ENCODE results near the gene F8. TPM values are rescaled to one million over a fixed set of nuclear protein-coding genes. Genes with fewer than 3 reads are reported as not detected.

The F8 gene
- total and polyA plus RNA-seq, 10 of the 15 experiments (the other 5 are each of a cell fraction or from before 2014, with no cell fraction given): 3.0 to 8.1 (median 5.1) TPM

DNA sequence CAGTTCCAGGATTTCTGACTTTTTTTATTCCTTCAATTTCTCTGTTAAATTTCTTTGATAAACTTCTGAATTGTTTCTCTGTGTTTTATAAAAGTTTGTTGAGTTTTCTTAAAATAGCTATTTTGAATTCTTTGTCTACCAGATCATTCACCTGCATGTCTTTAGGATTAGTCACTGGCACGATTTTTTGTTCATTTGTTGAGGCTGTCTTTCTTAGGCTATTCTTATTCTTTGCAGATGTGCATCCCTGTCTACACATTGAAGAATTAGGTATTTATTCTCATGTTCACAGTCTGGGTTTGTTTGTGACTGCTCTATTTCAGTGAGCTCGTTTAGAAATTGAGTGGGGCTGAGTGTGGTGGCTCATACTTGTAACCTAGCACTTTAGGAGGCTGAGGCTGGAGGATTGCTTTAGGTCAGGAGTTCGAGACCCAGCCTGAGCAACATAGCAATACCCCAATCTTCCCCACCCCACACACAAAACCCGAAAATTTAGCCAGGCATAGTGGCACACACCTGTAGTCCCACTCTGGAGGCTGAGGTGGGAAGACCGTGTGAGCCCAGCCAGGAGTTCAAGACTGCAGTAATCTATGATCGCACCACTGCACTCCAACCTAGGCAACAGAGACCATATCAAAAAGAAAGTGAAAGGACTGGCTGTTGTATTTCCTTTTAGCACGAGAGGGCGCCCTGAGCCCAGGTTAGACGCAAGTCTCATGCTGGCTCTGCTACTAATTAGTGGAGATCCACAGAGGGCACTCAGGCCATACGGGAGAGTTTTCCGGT lies 42.0 kb downstream of the F8 start (continued):
- TF ChIP-seq ZNF274 (IDR thresholded peaks at IDR 0.05; ENCODE audit: insufficient read depth, insufficient read length) (no peak), TARDBP (IDR thresholded peaks at IDR 0.05; ENCODE audit: borderline replicate concordance) (no peak), TAF1 (IDR thresholded peaks at IDR 0.05; ENCODE audit: borderline replicate concordance, low read depth, low read length) (no peak), RFX5 (IDR thresholded peaks at IDR 0.05; ENCODE audit: low read depth, low read length) (no peak), CREB1 (IDR thresholded peaks at IDR 0.05; ENCODE audit: low read depth) (no peak), ZNF217 (IDR thresholded peaks at IDR 0.05) (peak; percentile 32; the same call in 1 of the 2 replicates), NFYB (IDR thresholded peaks at IDR 0.05; ENCODE audit: insufficient read depth, low read depth, low read length) (no peak), PML (IDR thresholded peaks at IDR 0.05; ENCODE audit: low read length) (no peak), NR2F1 (conservative IDR thresholded peaks at IDR 0.05) (peak; percentile 42; the same call in 1 of the 2 replicates), FOS (IDR thresholded peaks at IDR 0.05; ENCODE audit: borderline replicate concordance, extremely low read depth, insufficient read length) (no peak), HDGF (IDR thresholded peaks at IDR 0.05) (no peak), POLR2A (IDR thresholded peaks at IDR 0.05; ENCODE audit: low read depth, low read length) (no peak), CREM (IDR thresholded peaks at IDR 0.05; ENCODE audit: low read depth) (no peak), MTA3 (IDR thresholded peaks at IDR 0.05; ENCODE audit: borderline replicate concordance, low read length) (no peak), POLR2AphosphoS2 (IDR thresholded peaks at IDR 0.05; ENCODE audit: low read depth, low read length) (no peak), ZBED1 (IDR thresholded peaks at IDR 0.05; ENCODE audit: borderline replicate concordance) (no peak), PAX5 (IDR thresholded peaks at IDR 0.05; ENCODE audit: borderline replicate concordance, low read depth, low read length) (no peak), LARP7 (IDR thresholded peaks at IDR 0.05) (no peak)
- TF ChIP-seq, protein P1, sequence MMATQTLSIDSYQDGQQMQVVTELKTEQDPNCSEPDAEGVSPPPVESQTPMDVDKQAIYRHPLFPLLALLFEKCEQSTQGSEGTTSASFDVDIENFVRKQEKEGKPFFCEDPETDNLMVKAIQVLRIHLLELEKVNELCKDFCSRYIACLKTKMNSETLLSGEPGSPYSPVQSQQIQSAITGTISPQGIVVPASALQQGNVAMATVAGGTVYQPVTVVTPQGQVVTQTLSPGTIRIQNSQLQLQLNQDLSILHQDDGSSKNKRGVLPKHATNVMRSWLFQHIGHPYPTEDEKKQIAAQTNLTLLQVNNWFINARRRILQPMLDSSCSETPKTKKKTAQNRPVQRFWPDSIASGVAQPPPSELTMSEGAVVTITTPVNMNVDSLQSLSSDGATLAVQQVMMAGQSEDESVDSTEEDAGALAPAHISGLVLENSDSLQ (IDR thresholded peaks at IDR 0.05): no peak
- TF ChIP-seq, protein P2, sequence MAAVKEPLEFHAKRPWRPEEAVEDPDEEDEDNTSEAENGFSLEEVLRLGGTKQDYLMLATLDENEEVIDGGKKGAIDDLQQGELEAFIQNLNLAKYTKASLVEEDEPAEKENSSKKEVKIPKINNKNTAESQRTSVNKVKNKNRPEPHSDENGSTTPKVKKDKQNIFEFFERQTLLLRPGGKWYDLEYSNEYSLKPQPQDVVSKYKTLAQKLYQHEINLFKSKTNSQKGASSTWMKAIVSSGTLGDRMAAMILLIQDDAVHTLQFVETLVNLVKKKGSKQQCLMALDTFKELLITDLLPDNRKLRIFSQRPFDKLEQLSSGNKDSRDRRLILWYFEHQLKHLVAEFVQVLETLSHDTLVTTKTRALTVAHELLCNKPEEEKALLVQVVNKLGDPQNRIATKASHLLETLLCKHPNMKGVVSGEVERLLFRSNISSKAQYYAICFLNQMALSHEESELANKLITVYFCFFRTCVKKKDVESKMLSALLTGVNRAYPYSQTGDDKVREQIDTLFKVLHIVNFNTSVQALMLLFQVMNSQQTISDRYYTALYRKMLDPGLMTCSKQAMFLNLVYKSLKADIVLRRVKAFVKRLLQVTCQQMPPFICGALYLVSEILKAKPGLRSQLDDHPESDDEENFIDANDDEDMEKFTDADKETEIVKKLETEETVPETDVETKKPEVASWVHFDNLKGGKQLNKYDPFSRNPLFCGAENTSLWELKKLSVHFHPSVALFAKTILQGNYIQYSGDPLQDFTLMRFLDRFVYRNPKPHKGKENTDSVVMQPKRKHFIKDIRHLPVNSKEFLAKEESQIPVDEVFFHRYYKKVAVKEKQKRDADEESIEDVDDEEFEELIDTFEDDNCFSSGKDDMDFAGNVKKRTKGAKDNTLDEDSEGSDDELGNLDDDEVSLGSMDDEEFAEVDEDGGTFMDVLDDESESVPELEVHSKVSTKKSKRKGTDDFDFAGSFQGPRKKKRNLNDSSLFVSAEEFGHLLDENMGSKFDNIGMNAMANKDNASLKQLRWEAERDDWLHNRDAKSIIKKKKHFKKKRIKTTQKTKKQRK (IDR thresholded peaks at IDR 0.05; ENCODE audit: low read depth, low read length): no peak
- TF ChIP-seq, protein P3, sequence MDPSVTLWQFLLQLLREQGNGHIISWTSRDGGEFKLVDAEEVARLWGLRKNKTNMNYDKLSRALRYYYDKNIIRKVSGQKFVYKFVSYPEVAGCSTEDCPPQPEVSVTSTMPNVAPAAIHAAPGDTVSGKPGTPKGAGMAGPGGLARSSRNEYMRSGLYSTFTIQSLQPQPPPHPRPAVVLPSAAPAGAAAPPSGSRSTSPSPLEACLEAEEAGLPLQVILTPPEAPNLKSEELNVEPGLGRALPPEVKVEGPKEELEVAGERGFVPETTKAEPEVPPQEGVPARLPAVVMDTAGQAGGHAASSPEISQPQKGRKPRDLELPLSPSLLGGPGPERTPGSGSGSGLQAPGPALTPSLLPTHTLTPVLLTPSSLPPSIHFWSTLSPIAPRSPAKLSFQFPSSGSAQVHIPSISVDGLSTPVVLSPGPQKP (IDR thresholded peaks at IDR 0.05; ENCODE audit: low read depth, low read length): no peak
- TF ChIP-seq, protein P4, sequence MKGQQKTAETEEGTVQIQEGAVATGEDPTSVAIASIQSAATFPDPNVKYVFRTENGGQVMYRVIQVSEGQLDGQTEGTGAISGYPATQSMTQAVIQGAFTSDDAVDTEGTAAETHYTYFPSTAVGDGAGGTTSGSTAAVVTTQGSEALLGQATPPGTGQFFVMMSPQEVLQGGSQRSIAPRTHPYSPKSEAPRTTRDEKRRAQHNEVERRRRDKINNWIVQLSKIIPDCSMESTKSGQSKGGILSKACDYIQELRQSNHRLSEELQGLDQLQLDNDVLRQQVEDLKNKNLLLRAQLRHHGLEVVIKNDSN (IDR thresholded peaks at IDR 0.05; ENCODE audit: borderline replicate concordance, extremely low read length, insufficient read depth, low read depth, low read length): no peak
- TF ChIP-seq, protein P5, sequence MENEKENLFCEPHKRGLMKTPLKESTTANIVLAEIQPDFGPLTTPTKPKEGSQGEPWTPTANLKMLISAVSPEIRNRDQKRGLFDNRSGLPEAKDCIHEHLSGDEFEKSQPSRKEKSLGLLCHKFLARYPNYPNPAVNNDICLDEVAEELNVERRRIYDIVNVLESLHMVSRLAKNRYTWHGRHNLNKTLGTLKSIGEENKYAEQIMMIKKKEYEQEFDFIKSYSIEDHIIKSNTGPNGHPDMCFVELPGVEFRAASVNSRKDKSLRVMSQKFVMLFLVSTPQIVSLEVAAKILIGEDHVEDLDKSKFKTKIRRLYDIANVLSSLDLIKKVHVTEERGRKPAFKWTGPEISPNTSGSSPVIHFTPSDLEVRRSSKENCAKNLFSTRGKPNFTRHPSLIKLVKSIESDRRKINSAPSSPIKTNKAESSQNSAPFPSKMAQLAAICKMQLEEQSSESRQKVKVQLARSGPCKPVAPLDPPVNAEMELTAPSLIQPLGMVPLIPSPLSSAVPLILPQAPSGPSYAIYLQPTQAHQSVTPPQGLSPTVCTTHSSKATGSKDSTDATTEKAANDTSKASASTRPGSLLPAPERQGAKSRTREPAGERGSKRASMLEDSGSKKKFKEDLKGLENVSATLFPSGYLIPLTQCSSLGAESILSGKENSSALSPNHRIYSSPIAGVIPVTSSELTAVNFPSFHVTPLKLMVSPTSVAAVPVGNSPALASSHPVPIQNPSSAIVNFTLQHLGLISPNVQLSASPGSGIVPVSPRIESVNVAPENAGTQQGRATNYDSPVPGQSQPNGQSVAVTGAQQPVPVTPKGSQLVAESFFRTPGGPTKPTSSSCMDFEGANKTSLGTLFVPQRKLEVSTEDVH (IDR thresholded peaks at IDR 0.05; ENCODE audit: low read depth, partially characterized antibody): no peak
